IPS DF 4.7 (cell line): ENCODE measurements around the gene SLAMF7.
"Not testable (repeated sequence)": the region's sequence is repeated elsewhere in the genome, so short reads cannot be mapped to it uniquely, and the experiment has no call there.

ENCODE experiments used
- DNase-seq: peaks from one replicate; pipeline ENCODE4 v3.0.0-alpha.2; 2013; ENCODE audit warnings: low spot score; ENCODE audit errors: extremely low read depth

Gene SLAMF7

GRCh38 chr1:160739098-160739511 lies at the start of gene SLAMF7:
SLAMF7 (plus strand) TSS chr1:160739247; CDS start chr1:160739302, 55 bp downstream.
- no peak for DNase-seq

GRCh38 chr1:160692390-160692789 lies 46.7 kb upstream of the SLAMF7 start:
- not testable (repeated sequence) for DNase-seq

GRCh38 chr1:160702100-160702499 lies 36.9 kb upstream of the SLAMF7 start:
- DNase-seq, result no peak

- no peak for DNase-seq
Measured at GRCh38 chr1:160704250-160704649, 34.8 kb upstream of the SLAMF7 start.

GRCh38 chr1:160705212-160705621 lies 33.8 kb upstream of the SLAMF7 start:
- not testable (repeated sequence) for DNase-seq

GRCh38 chr1:160705742-160706141 lies 33.3 kb upstream of the SLAMF7 start:
- DNase-seq, result no peak

GRCh38 chr1:160706526-160707235 lies 32.4 kb upstream of the SLAMF7 start:
- DNase-seq, result no peak

- no peak for DNase-seq
Measured at GRCh38 chr1:160707236-160708064, 31.6 kb upstream of the SLAMF7 start.

- DNase-seq, result no peak
Measured at GRCh38 chr1:160708118-160708517, 30.9 kb upstream of the SLAMF7 start.

GRCh38 chr1:160708801-160709200 lies 30.2 kb upstream of the SLAMF7 start:
- DNase-seq, result no peak

GRCh38 chr1:160709715-160710114 lies 29.3 kb upstream of the SLAMF7 start:
- DNase-seq, result no peak

GRCh38 chr1:160710517-160711252 lies 28.4 kb upstream of the SLAMF7 start:
- no peak for DNase-seq

- no peak for DNase-seq
Measured at GRCh38 chr1:160711276-160711601, 27.8 kb upstream of the SLAMF7 start.

- no peak for DNase-seq
Measured at GRCh38 chr1:160711602-160712311, 27.3 kb upstream of the SLAMF7 start, which contains the start of gene CD48. CD48 (minus strand) TSS chr1:160711822; CDS start chr1:160711763, 59 bp downstream.

- DNase-seq, result not testable (repeated sequence)
Measured at GRCh38 chr1:160712525-160713080, 26.4 kb upstream of the SLAMF7 start.

GRCh38 chr1:160713161-160713560 lies 25.9 kb upstream of the SLAMF7 start:
- no peak for DNase-seq

GRCh38 chr1:160714034-160714648 lies 24.9 kb upstream of the SLAMF7 start:
- not testable (repeated sequence) for DNase-seq

- DNase-seq, result no peak
Measured at GRCh38 chr1:160716013-160716412, 23.0 kb upstream of the SLAMF7 start.

GRCh38 chr1:160717306-160717705 lies 21.7 kb upstream of the SLAMF7 start:
- DNase-seq, result no peak

GRCh38 chr1:160718210-160718609 lies 20.8 kb upstream of the SLAMF7 start:
- no peak for DNase-seq
